Neural cell (in vitro differentiated cells): ENCODE data around the gene ZNF606. TPM values are rescaled to one million over a fixed set of nuclear protein-coding genes. Genes with fewer than 3 reads are reported as not detected.

Experiments
- H2AFZ ChIP-seq: fragments of 200-600, 300-800 bp; sonication (generic), shearing (Covaris generic); 2 replicates; pipeline ENCODE4 v1.6.0; 2014; ENCODE audit warnings: low read depth, mild to moderate bottlenecking, antibody characterized with exemption, low read length, moderate library complexity
- H3F3A ChIP-seq: fragments of 200-600 bp; shearing (Covaris generic); 2 replicates; pipeline ENCODE4 v1.6.1; 2016; ENCODE audit warnings: mild to moderate bottlenecking, moderate library complexity, mixed read lengths, antibody characterized with exemption, low read length; ENCODE audit not compliant: insufficient read depth, poor library complexity, severe bottlenecking
- H3K27ac ChIP-seq: fragments of 200-600, 300-800 bp; sonication (generic), shearing (Covaris generic); 2 replicates; pipeline ENCODE4 v1.5.1; 2014; ENCODE audit warnings: mild to moderate bottlenecking, low read length, moderate library complexity
- H3K27me3 ChIP-seq: fragments of 300-800, 200-600 bp; sonication (generic), shearing (Covaris generic); 2 replicates; pipeline ENCODE4 v1.6.0; 2014; ENCODE audit warnings: mild to moderate bottlenecking, low read depth, low read length, moderate library complexity; ENCODE audit not compliant: insufficient read depth
- H3K36me3 ChIP-seq: fragments of 300-800, 200-600 bp; sonication (generic), shearing (Covaris generic); 2 replicates; pipeline ENCODE4 v1.5.1; 2014; ENCODE audit warnings: mild to moderate bottlenecking, antibody characterized with exemption, low read length, moderate library complexity; ENCODE audit not compliant: insufficient read depth
- H3K4me2 ChIP-seq: fragments of 300-800, 200-600 bp; sonication (generic), shearing (Covaris generic); 2 replicates; pipeline ENCODE4 v1.6.0; 2014; ENCODE audit warnings: mild to moderate bottlenecking, low read length
- H3K4me3 ChIP-seq: fragments of 300-800, 200-600 bp; sonication (generic), shearing (Covaris generic); 2 replicates; pipeline ENCODE4 v1.5.1; 2014; ENCODE audit warnings: mild to moderate bottlenecking, low read length, moderate library complexity
- H3K79me2 ChIP-seq: fragments of 200-600 bp; shearing (Covaris generic); replicated peaks from 2 replicates; pipeline ENCODE4 v1.6.0; 2014; ENCODE audit warnings: mild to moderate bottlenecking, low read length, moderate library complexity; ENCODE audit not compliant: insufficient read depth
- H3K9ac ChIP-seq: fragments of 300-800, 200-600 bp; sonication (generic), shearing (Covaris generic); 2 replicates; pipeline ENCODE4 v1.6.1; 2016; ENCODE audit warnings: mild to moderate bottlenecking, low read length, mixed read lengths
- H3K9me2 ChIP-seq: fragments of 200-600 bp; shearing (Covaris generic); 2 replicates; pipeline ENCODE4 v1.6.1; 2016; ENCODE audit warnings: mild to moderate bottlenecking, low read length, mixed read lengths; ENCODE audit not compliant: insufficient read depth
- H3K9me3 ChIP-seq: fragments of 200-600, 300-800 bp; sonication (generic), shearing (Covaris generic); 2 replicates; pipeline ENCODE4 v1.6.1; 2016; ENCODE audit warnings: mild to moderate bottlenecking, mixed run types, low read length, moderate library complexity, mixed read lengths
- H4K20me1 ChIP-seq: fragments of 200-600 bp; shearing (Covaris generic); 2 replicates; pipeline ENCODE4 v1.6.1; 2016; ENCODE audit warnings: mild to moderate bottlenecking, mixed run types; ENCODE audit not compliant: insufficient read depth
- EP300 ChIP-seq: fragments of 450-650 bp; conservative IDR thresholded peaks from 2 replicates; pipeline ENCODE4 v1.6.1; 2014; ENCODE audit warnings: antibody characterized with exemption, mild to moderate bottlenecking, moderate library complexity; ENCODE audit not compliant: poor library complexity, severe bottlenecking
- EZH2 ChIP-seq: fragments of 200-600, 300-800 bp; shearing (Covaris generic), sonication (generic); IDR thresholded peaks from 2 replicates; pipeline ENCODE4 v1.6.1; 2014; ENCODE audit warnings: antibody characterized with exemption, low read length, borderline replicate concordance, mild to moderate bottlenecking; ENCODE audit not compliant: insufficient read depth, poor library complexity, severe bottlenecking
- MXI1 ChIP-seq: fragments of 450-650 bp; conservative IDR thresholded peaks from 2 replicates; pipeline ENCODE4 v1.6.1; 2014; ENCODE audit warnings: antibody characterized with exemption, mild to moderate bottlenecking; ENCODE audit not compliant: poor library complexity, severe bottlenecking
- POLR2AphosphoS5 ChIP-seq: IDR thresholded peaks from 2 replicates; pipeline ENCODE4 v1.6.1; 2012
- RAD21 ChIP-seq: fragments of 450-650 bp; conservative IDR thresholded peaks from 2 replicates; pipeline ENCODE4 v1.6.1; 2014; ENCODE audit warnings: antibody characterized with exemption, mild to moderate bottlenecking, moderate library complexity
- SMC3 ChIP-seq: fragments of 450-650 bp; conservative IDR thresholded peaks from 2 replicates; pipeline ENCODE4 v1.6.1; 2014; ENCODE audit warnings: antibody characterized with exemption, mild to moderate bottlenecking, moderate library complexity; ENCODE audit not compliant: poor library complexity
- TAF1 ChIP-seq: IDR thresholded peaks from 2 replicates; pipeline ENCODE4 v1.6.1; 2012; ENCODE audit warnings: low read depth
- polyA plus RNA-seq: library from polyadenylated mRNA; depleted of rRNA; stranded (reverse); fragments of >200 nt; gene quantifications from 2 replicates; pipeline ENCODE4 v1.2.3, GENCODE V29; 2014
- TF ChIP-seq, protein P1 (sequence below): IDR thresholded peaks from 2 replicates; pipeline ENCODE4 v1.6.1; 2012; ENCODE audit warnings: borderline replicate concordance
- TF ChIP-seq, protein P2 (sequence below): fragments of 450-650 bp; IDR thresholded peaks from 2 replicates; pipeline ENCODE4 v1.5.1; 2014; ENCODE audit warnings: antibody characterized with exemption, mild to moderate bottlenecking, moderate library complexity; ENCODE audit not compliant: poor library complexity, severe bottlenecking

The ZNF606 gene
- polyA plus RNA-seq, 1 donor from 2014 or later, result 39.1 TPM

DNA sequence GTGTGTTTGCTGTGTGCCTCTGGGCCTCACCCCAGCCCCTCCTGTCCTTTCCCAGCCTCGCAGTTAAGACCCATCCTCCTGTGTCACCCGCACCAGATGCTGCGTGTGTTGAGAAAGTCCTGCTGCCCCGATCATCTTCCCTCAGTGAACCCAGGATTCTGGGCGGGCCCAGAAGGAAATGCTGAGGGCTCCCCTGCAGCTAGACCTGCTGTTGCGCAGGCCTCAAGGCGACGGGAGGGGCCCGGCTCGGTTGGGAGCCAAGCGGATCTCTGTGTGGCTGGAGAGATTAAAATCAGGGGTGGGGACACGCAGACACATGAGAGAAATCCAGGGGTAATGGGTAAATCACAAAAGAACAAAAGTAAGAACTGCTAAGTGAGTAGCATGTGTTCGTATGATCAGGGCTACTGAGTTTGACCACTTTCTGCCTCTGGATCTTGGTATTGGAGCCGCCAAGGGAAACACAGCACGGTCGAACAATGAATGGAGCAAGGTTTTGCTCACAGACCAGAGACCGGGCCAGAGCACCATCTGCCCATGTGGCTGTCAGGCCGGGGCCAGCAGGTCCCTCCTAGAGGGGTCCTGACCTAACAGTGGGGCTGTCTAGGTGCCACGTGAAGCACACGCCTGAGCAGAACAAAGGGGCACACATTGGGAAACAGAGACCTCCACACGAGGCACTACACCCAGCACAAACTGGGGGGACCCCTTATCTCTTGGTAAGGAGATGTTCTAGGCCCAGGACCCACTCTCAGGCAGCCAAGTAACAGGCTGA is 38.3 kb upstream of the ZNF606 start:
- Histone ChIP-seq H3K9ac (no peak overlapping the region), H3K9me3 (peaks cover 9% of the 10 kb centered on the region), H3K79me2 (no peaks in the 10 kb centered on the region), H3K27ac (no peak overlapping the region), H3K36me3 (no peaks in the 10 kb centered on the region), H2AFZ (no peak overlapping the region), H3K27me3 (no peaks in the 10 kb centered on the region), H3F3A (no peaks in the 10 kb centered on the region), H3K4me3 (no peak overlapping the region), H4K20me1 (no peaks in the 10 kb centered on the region), H3K4me2 (no peak overlapping the region), H3K9me2 (no peaks in the 10 kb centered on the region)
- TF ChIP-seq POLR2AphosphoS5 (no peak), TAF1 (no peak), MXI1 (no peak), SMC3 (no peak), EP300 (no peak), RAD21 (no peak), EZH2 (no peak)
- TF ChIP-seq, protein P1, sequence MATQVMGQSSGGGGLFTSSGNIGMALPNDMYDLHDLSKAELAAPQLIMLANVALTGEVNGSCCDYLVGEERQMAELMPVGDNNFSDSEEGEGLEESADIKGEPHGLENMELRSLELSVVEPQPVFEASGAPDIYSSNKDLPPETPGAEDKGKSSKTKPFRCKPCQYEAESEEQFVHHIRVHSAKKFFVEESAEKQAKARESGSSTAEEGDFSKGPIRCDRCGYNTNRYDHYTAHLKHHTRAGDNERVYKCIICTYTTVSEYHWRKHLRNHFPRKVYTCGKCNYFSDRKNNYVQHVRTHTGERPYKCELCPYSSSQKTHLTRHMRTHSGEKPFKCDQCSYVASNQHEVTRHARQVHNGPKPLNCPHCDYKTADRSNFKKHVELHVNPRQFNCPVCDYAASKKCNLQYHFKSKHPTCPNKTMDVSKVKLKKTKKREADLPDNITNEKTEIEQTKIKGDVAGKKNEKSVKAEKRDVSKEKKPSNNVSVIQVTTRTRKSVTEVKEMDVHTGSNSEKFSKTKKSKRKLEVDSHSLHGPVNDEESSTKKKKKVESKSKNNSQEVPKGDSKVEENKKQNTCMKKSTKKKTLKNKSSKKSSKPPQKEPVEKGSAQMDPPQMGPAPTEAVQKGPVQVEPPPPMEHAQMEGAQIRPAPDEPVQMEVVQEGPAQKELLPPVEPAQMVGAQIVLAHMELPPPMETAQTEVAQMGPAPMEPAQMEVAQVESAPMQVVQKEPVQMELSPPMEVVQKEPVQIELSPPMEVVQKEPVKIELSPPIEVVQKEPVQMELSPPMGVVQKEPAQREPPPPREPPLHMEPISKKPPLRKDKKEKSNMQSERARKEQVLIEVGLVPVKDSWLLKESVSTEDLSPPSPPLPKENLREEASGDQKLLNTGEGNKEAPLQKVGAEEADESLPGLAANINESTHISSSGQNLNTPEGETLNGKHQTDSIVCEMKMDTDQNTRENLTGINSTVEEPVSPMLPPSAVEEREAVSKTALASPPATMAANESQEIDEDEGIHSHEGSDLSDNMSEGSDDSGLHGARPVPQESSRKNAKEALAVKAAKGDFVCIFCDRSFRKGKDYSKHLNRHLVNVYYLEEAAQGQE, result no peak
- TF ChIP-seq, protein P2, sequence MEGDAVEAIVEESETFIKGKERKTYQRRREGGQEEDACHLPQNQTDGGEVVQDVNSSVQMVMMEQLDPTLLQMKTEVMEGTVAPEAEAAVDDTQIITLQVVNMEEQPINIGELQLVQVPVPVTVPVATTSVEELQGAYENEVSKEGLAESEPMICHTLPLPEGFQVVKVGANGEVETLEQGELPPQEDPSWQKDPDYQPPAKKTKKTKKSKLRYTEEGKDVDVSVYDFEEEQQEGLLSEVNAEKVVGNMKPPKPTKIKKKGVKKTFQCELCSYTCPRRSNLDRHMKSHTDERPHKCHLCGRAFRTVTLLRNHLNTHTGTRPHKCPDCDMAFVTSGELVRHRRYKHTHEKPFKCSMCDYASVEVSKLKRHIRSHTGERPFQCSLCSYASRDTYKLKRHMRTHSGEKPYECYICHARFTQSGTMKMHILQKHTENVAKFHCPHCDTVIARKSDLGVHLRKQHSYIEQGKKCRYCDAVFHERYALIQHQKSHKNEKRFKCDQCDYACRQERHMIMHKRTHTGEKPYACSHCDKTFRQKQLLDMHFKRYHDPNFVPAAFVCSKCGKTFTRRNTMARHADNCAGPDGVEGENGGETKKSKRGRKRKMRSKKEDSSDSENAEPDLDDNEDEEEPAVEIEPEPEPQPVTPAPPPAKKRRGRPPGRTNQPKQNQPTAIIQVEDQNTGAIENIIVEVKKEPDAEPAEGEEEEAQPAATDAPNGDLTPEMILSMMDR, result no peak

- Histone ChIP-seq H3K27ac (no peak overlapping the region), H3K9ac (no peak overlapping the region), H3K27me3 (no peaks in the 10 kb centered on the region), H3K79me2 (no peaks in the 10 kb centered on the region), H4K20me1 (no peaks in the 10 kb centered on the region), H3K36me3 (no peaks in the 10 kb centered on the region), H3K4me2 (no peak overlapping the region), H3K9me2 (no peaks in the 10 kb centered on the region), H3F3A (no peaks in the 10 kb centered on the region), H3K4me3 (no peak overlapping the region), H2AFZ (no peak overlapping the region), H3K9me3 (peaks cover 9% of the 10 kb centered on the region)
- TF ChIP-seq, protein P1, result no peak
- TF ChIP-seq SMC3 (no peak), EZH2 (no peak), MXI1 (no peak)
These were observed 36.1 kb upstream of the ZNF606 start for GRCh38 chr19:58038688-58039204.
